HEK293 (cell line): ENCODE measurements around the gene NUMA1.

ENCODE experiments used
- CTCF ChIA-PET: fragments of 350-600 bp; formaldehyde crosslinking; extraction: SDS; loops from one replicate; lab custom pipeline; 2021; ENCODE audit warnings: antibody characterized with exemption; lab: Yijun Ruan, JAX
- POLR2A ChIA-PET: fragments of 300-600 bp; formaldehyde crosslinking; extraction: SDS; loops from one replicate; lab custom pipeline; 2020; ENCODE audit warnings: antibody characterized with exemption, inconsistent platforms; lab: Yijun Ruan, JAX
- H3K27ac ChIP-seq: fragments of 200-500 bp; sonication (Bioruptor generic); 2 replicates; pipeline ENCODE4 v1.5.1; 2014; ENCODE audit warnings: low read depth, low read length, control low read depth, inconsistent platforms; ENCODE audit errors: extremely low read depth
- H3K36me3 ChIP-seq, 2 experiments: fragments of 200-500 bp in 1 of 2; sonication (Bioruptor generic) in 1 of 2; 1 replicate in 1 of 2; 2 replicates in 1 of 2; pipeline ENCODE4 v1.5.1; 2014 to 2017; ENCODE audit warnings: inconsistent platforms in 2 of 2, low read length in 2 of 2; ENCODE audit not compliant: control insufficient read depth in 2 of 2, insufficient read depth in 1 of 2
- H3K4me1 ChIP-seq: fragments of 200-500 bp; sonication (Bioruptor generic); 2 replicates; pipeline ENCODE4 v1.5.1; 2014; ENCODE audit warnings: mild to moderate bottlenecking, low read length, inconsistent platforms; ENCODE audit not compliant: control insufficient read depth, insufficient read depth
- H3K4me3 ChIP-seq: 2 replicates; pipeline ENCODE4 v1.5.1; 2011; ENCODE audit warnings: low read depth, mild to moderate bottlenecking, control low read depth, low read length, moderate library complexity
- H3K9me3 ChIP-seq: fragments of 200-500 bp; sonication (Bioruptor generic); 2 replicates; pipeline ENCODE4 v1.5.1; 2014; ENCODE audit warnings: low read depth, low read length, inconsistent platforms; ENCODE audit not compliant: control insufficient read depth, insufficient read depth
- HOXD13 ChIP-seq: sonication (generic); formaldehyde crosslinking; IDR thresholded peaks from 2 replicates; pipeline ENCODE4 v1.8.0; 2022; ENCODE audit warnings: missing genetic modification reagents, borderline replicate concordance
- PRDM1 ChIP-seq: fragments of 450-650 bp; formaldehyde crosslinking; IDR thresholded peaks from 2 replicates; pipeline ENCODE4; 2016; ENCODE audit warnings: missing biosample characterization, missing genetic modification characterization
- ZFHX2 ChIP-seq: fragments of 450-650 bp; formaldehyde crosslinking; conservative IDR thresholded peaks from 2 replicates; pipeline ENCODE4 v1.5.1; 2016; ENCODE audit warnings: missing biosample characterization, missing genetic modification characterization
- ZNF341 ChIP-seq: fragments of 450-650 bp; formaldehyde crosslinking; IDR thresholded peaks from 2 replicates; pipeline ENCODE4; 2016; ENCODE audit warnings: low read depth, missing biosample characterization, missing genetic modification characterization
- ZNF555 ChIP-seq: fragments of 450-650 bp; formaldehyde crosslinking; conservative IDR thresholded peaks from 2 replicates; pipeline ENCODE4 v1.5.1; 2017; ENCODE audit warnings: missing biosample characterization, mild to moderate bottlenecking, missing genetic modification characterization, inconsistent platforms
- ZNF610 ChIP-seq: fragments of 450-650 bp; formaldehyde crosslinking; IDR thresholded peaks from 2 replicates; pipeline ENCODE4 v1.5.1; 2016; ENCODE audit warnings: missing biosample characterization, missing genetic modification characterization, borderline replicate concordance
- ZNF654 ChIP-seq: fragments of 450-650 bp; formaldehyde crosslinking; IDR thresholded peaks from 2 replicates; pipeline ENCODE4 v1.5.1; 2016; ENCODE audit warnings: low read depth, missing biosample characterization, missing genetic modification characterization
- ZNF76 ChIP-seq: fragments of 450-650 bp; formaldehyde crosslinking; IDR thresholded peaks from 2 replicates; pipeline ENCODE4; 2016; ENCODE audit warnings: low read depth, missing biosample characterization, missing genetic modification characterization, borderline replicate concordance
- TF ChIP-seq, protein P1 (sequence below): fragments of 450-650 bp; formaldehyde crosslinking; IDR thresholded peaks from 2 replicates; pipeline ENCODE4 v1.5.1; 2016; ENCODE audit warnings: missing biosample characterization, missing genetic modification characterization
- TF ChIP-seq, protein P2 (sequence below): fragments of 450-650 bp; formaldehyde crosslinking; IDR thresholded peaks from 2 replicates; pipeline ENCODE4 v1.5.1; 2016; ENCODE audit warnings: missing biosample characterization, missing genetic modification characterization
- TF ChIP-seq, protein P3 (sequence below): fragments of 450-650 bp; formaldehyde crosslinking; IDR thresholded peaks from 2 replicates; pipeline ENCODE4 v1.5.1; 2016; ENCODE audit warnings: missing biosample characterization, missing genetic modification characterization, borderline replicate concordance
- TF ChIP-seq, protein P4 (sequence below): fragments of 450-650 bp; formaldehyde crosslinking; IDR thresholded peaks from 2 replicates; pipeline ENCODE4 v1.5.1; 2016; ENCODE audit warnings: missing biosample characterization, missing genetic modification characterization

Gene NUMA1

DNA sequence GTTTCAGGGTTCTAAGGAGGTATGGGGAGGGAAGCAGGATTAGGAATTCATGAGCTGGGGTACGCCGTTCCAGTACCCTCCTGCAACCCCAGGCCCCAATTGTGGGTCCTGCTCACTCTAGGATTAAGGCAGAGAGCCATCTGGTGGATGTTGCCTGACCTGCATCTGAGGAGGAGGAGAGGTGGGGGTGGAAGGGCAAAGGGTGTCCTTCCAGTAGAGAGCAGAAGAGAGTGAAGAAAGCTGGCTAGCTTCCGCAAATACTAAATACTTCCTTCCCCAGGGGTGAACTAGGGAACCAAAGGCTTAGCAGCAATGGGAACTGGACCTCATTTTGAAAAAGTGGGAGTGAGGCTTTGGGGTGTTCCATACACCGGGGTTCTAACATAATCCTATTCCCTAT is 10.9 kb upstream of the NUMA1 start:
- TF ChIP-seq ZNF341 (tag by site-specific recombination) (peak; percentile 62), PRDM1 (tag by site-specific recombination) (peak; percentile 60), ZNF555 (tag by site-specific recombination) (no peak), HOXD13 (CRISPR knock-in tag) (no peak), ZNF76 (tag by site-specific recombination) (no peak), ZNF654 (tag by site-specific recombination) (peak; percentile 54)
- TF ChIP-seq, protein P1, sequence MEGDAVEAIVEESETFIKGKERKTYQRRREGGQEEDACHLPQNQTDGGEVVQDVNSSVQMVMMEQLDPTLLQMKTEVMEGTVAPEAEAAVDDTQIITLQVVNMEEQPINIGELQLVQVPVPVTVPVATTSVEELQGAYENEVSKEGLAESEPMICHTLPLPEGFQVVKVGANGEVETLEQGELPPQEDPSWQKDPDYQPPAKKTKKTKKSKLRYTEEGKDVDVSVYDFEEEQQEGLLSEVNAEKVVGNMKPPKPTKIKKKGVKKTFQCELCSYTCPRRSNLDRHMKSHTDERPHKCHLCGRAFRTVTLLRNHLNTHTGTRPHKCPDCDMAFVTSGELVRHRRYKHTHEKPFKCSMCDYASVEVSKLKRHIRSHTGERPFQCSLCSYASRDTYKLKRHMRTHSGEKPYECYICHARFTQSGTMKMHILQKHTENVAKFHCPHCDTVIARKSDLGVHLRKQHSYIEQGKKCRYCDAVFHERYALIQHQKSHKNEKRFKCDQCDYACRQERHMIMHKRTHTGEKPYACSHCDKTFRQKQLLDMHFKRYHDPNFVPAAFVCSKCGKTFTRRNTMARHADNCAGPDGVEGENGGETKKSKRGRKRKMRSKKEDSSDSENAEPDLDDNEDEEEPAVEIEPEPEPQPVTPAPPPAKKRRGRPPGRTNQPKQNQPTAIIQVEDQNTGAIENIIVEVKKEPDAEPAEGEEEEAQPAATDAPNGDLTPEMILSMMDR = peak; percentile 85
- TF ChIP-seq, protein P2, sequence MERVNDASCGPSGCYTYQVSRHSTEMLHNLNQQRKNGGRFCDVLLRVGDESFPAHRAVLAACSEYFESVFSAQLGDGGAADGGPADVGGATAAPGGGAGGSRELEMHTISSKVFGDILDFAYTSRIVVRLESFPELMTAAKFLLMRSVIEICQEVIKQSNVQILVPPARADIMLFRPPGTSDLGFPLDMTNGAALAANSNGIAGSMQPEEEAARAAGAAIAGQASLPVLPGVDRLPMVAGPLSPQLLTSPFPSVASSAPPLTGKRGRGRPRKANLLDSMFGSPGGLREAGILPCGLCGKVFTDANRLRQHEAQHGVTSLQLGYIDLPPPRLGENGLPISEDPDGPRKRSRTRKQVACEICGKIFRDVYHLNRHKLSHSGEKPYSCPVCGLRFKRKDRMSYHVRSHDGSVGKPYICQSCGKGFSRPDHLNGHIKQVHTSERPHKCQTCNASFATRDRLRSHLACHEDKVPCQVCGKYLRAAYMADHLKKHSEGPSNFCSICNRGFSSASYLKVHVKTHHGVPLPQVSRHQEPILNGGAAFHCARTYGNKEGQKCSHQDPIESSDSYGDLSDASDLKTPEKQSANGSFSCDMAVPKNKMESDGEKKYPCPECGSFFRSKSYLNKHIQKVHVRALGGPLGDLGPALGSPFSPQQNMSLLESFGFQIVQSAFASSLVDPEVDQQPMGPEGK (tag by site-specific recombination) = peak; percentile 13; the same call in 1 of the 2 replicates
- no peak overlapping the region for H3K27ac ChIP-seq
- CTCF ChIA-PET = interaction anchor here (0.5 to 10.1 kb wide), 23 partner anchors 8 to 571 kb away, joined by 3 to 184 read pairs (median 6); partner anchors contain the start of gene LAMTOR1
- no peak overlapping the region for H3K4me3 ChIP-seq
- H3K9me3 ChIP-seq = no peaks in the 10 kb centered on the region
- no peaks in the 10 kb centered on the region for H3K4me1 ChIP-seq
- peaks cover 0 to 59% of the 10 kb centered on the region in 2 experiments; a peak in 1 of 3 replicates for H3K36me3 ChIP-seq
- POLR2A ChIA-PET = interaction anchor here (0.6 to 1.6 kb wide), 4 partner anchors 10 to 356 kb away, joined by 3 to 9 read pairs (median 3); partner anchors contain the start of gene LAMTOR1

DNA sequence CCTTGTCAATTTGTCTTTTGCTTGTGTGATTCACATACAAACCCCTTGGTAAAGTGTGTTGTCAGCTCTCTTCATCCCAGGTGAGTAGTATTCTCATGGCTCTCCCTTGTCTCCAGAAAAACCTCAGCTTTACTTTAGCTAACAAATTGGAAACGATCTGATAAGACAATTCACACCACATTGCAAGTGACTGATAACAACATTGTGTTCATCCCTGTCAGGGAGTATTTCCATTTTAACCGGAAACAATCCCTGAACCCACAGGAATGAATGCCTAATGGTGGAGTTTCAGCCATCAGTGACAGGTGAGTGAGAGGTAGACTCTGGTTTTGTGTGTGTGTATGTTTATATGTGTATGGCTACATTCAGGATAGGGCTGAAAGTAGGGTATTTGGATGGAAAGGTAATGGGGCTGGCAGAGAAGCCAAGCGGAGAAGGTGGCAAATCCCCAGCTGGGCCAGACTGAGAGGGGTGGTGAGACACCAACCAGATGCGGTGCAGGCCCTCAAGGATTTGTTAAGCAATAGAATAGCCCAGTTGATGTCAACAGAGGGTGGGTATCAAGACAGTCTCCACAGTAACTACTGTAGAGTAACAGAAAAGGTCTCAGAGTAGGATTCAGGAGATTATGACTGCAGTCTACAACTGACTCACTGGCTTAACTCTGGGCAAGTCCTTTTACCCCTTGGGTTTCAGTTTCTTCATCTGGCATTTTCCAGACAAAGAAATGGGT is 7.9 kb upstream of the NUMA1 start:
- H3K4me3 ChIP-seq = no peak overlapping the region
- H3K36me3 ChIP-seq = peaks cover 0 to 38% of the 10 kb centered on the region in 2 experiments; a peak in 1 of 3 replicates
- TF ChIP-seq, protein P3, sequence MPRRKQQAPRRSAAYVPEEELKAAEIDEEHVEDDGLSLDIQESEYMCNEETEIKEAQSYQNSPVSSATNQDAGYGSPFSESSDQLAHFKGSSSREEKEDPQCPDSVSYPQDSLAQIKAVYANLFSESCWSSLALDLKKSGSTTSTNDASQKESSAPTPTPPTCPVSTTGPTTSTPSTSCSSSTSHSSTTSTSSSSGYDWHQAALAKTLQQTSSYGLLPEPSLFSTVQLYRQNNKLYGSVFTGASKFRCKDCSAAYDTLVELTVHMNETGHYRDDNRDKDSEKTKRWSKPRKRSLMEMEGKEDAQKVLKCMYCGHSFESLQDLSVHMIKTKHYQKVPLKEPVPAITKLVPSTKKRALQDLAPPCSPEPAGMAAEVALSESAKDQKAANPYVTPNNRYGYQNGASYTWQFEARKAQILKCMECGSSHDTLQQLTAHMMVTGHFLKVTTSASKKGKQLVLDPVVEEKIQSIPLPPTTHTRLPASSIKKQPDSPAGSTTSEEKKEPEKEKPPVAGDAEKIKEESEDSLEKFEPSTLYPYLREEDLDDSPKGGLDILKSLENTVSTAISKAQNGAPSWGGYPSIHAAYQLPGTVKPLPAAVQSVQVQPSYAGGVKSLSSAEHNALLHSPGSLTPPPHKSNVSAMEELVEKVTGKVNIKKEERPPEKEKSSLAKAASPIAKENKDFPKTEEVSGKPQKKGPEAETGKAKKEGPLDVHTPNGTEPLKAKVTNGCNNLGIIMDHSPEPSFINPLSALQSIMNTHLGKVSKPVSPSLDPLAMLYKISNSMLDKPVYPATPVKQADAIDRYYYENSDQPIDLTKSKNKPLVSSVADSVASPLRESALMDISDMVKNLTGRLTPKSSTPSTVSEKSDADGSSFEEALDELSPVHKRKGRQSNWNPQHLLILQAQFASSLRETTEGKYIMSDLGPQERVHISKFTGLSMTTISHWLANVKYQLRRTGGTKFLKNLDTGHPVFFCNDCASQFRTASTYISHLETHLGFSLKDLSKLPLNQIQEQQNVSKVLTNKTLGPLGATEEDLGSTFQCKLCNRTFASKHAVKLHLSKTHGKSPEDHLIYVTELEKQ = no peak
- TF ChIP-seq ZFHX2 (tag by site-specific recombination) (no peak), ZNF610 (tag by site-specific recombination) (no peak)
- TF ChIP-seq, protein P4, sequence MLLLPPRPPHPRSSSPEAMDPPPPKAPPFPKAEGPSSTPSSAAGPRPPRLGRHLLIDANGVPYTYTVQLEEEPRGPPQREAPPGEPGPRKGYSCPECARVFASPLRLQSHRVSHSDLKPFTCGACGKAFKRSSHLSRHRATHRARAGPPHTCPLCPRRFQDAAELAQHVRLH = no peak
- ChIA-PET CTCF (interaction anchor here (4.7 kb wide), 1 partner anchor 63 kb away, joined by 60 read pairs; no protein-coding TSS in a partner anchor), POLR2A (no interaction called here)
- H3K9me3 ChIP-seq = no peaks in the 10 kb centered on the region
- H3K27ac ChIP-seq = no peak overlapping the region
- H3K4me1 ChIP-seq = no peaks in the 10 kb centered on the region
